Measurements from ENCODE around the gene HAVCR2.

DNA sequence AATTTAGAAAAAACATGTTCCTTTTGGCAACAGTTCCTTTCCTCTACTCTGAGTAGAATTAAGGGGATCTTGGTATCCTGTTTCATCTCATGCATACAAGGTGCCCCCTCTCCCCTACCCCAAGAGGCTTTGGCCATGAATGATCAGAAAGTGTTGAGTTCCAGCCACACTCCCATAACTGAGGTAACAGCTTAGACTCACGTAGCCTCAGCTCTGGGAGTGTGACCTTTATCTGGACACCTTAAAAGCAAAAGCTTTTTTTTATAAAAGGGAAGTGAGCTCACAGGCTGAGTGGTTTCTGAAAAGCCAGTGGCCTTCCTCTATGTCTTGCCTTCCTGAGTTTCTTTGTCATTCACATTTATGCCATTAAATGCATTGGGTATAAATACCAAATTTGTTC is 900 bp upstream of the HAVCR2 start:
- TF ChIP-seq, protein P1, sequence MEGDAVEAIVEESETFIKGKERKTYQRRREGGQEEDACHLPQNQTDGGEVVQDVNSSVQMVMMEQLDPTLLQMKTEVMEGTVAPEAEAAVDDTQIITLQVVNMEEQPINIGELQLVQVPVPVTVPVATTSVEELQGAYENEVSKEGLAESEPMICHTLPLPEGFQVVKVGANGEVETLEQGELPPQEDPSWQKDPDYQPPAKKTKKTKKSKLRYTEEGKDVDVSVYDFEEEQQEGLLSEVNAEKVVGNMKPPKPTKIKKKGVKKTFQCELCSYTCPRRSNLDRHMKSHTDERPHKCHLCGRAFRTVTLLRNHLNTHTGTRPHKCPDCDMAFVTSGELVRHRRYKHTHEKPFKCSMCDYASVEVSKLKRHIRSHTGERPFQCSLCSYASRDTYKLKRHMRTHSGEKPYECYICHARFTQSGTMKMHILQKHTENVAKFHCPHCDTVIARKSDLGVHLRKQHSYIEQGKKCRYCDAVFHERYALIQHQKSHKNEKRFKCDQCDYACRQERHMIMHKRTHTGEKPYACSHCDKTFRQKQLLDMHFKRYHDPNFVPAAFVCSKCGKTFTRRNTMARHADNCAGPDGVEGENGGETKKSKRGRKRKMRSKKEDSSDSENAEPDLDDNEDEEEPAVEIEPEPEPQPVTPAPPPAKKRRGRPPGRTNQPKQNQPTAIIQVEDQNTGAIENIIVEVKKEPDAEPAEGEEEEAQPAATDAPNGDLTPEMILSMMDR (IDR thresholded peaks at IDR 0.05; ENCODE audit: borderline replicate concordance, extremely low read depth, low read length, poor library complexity, severe bottlenecking) = no peak
- no peak for TF ChIP-seq EZH2 (IDR thresholded peaks at IDR 0.05; ENCODE audit: borderline replicate concordance, low read depth, low read length, severe bottlenecking)
